Panc1 (cell line): ENCODE data around the gene VASP. TPM values are rescaled to one million over a fixed set of nuclear protein-coding genes. Genes with fewer than 3 reads are reported as not detected.

ENCODE experiments used
- ATAC-seq: fragments of 200-7000 bp; cut with Tn5 transposase; 2 replicates; pipeline ENCODE4 v1.9.1; 2020; ENCODE audit warnings: mild to moderate bottlenecking, moderate library complexity
- BruUV-seq: library from RNA; stranded (reverse); fragments of 400-500 nt; replicated peaks from 2 replicates; lab custom pipeline; 2021; lab: Mats Ljungman, UMichigan
- CTCF ChIA-PET: fragments of 300-600 bp; sonication (Branson Sonifier 250); formaldehyde crosslinking; loops from one replicate; lab custom pipeline; 2022; ENCODE audit warnings: antibody characterized with exemption; lab: Charles Lee
- POLR2A ChIA-PET: fragments of 300-600 bp; sonication (Branson Sonifier 250); formaldehyde crosslinking; loops from one replicate; lab custom pipeline; 2022; ENCODE audit warnings: antibody characterized with exemption; lab: Charles Lee
- DNase-seq: peaks from one replicate; pipeline ENCODE4 v3.0.0-alpha.2; 2010; ENCODE audit warnings: low read depth, low spot score
- H3K27ac ChIP-seq: 2 replicates; pipeline ENCODE4 v1.5.1; 2011; ENCODE audit warnings: mild to moderate bottlenecking, low read length, inconsistent platforms
- H3K27me3 ChIP-seq: fragments of 200-500 bp; sonication (Bioruptor generic); 2 replicates; pipeline ENCODE4 v1.6.0; 2014; ENCODE audit warnings: low read length, inconsistent platforms; ENCODE audit not compliant: control insufficient read depth, insufficient read depth
- H3K36me3 ChIP-seq: fragments of 200-500 bp; sonication (Bioruptor generic); 2 replicates; pipeline ENCODE4 v1.5.1; 2014; ENCODE audit warnings: inconsistent platforms, mild to moderate bottlenecking, low read length, moderate library complexity; ENCODE audit not compliant: control insufficient read depth, insufficient read depth
- H3K4me1 ChIP-seq: 2 replicates; pipeline ENCODE4 v1.5.1; 2011; ENCODE audit warnings: inconsistent platforms, mild to moderate bottlenecking, low read length, moderate library complexity; ENCODE audit not compliant: control insufficient read depth, insufficient read depth
- H3K4me3 ChIP-seq, 2 experiments: 2 replicates each; pipeline ENCODE4 v1.5.1; 2011 to 2012; ENCODE audit warnings: low read depth in 2 of 2, low read length in 2 of 2, mild to moderate bottlenecking in 2 of 2, inconsistent platforms in 1 of 2, moderate library complexity in 1 of 2
- H3K9me3 ChIP-seq: fragments of 200-500 bp; sonication (Bioruptor generic); 2 replicates; pipeline ENCODE4 v1.5.1; 2014; ENCODE audit warnings: low read depth, mild to moderate bottlenecking, inconsistent platforms, low read length, moderate library complexity; ENCODE audit not compliant: control insufficient read depth, insufficient read depth
- POLR2AphosphoS5 ChIP-seq: IDR thresholded peaks from 2 replicates; pipeline ENCODE4 v1.6.1; 2012; ENCODE audit warnings: mild to moderate bottlenecking, low read depth, low read length, moderate library complexity
- REST ChIP-seq, 2 experiments: IDR thresholded peaks; 2 replicates each; pipeline ENCODE4 v1.6.1; 2011 to 2012; ENCODE audit warnings: low read depth in 2 of 2, control low read depth in 1 of 2, low read length in 1 of 2, mild to moderate bottlenecking in 1 of 2, moderate library complexity in 1 of 2; ENCODE audit not compliant: insufficient read depth in 1 of 2
- SIN3A ChIP-seq: IDR thresholded peaks from 2 replicates; pipeline ENCODE4 v1.6.1; 2012; ENCODE audit warnings: low read depth, mild to moderate bottlenecking, low read length, moderate library complexity, borderline replicate concordance; ENCODE audit not compliant: insufficient read depth
- TCF7L2 ChIP-seq: IDR thresholded peaks from 2 replicates; pipeline ENCODE4 v1.6.1; 2011; ENCODE audit warnings: mild to moderate bottlenecking, low read depth, low read length, inconsistent platforms
- in situ Hi-C: cut with HindIII; loops from 2 replicates; pipeline ENCODE4 v1.10.0; 2016; ENCODE audit warnings: low sequenced_read_pairs, low pct_unique_long_range_greater_than_20kb
- intact Hi-C: fragments of 100-400 bp; cut with micrococcal nuclease; formaldehyde crosslinking; loops from one replicate; pipeline ENCODE4 v1.10.0; 2022; ENCODE audit not compliant: unreplicated experiment
- total RNA-seq: library from RNA; stranded (reverse); gene quantifications from one replicate; pipeline ENCODE4 v1.2.1, GENCODE V29; 2021; ENCODE audit not compliant: unreplicated experiment
- TF ChIP-seq, protein P1 (sequence below): fragments of 450-650 bp; IDR thresholded peaks from 2 replicates; pipeline ENCODE4 v1.5.1; 2017; ENCODE audit warnings: mild to moderate bottlenecking

The VASP gene
- total RNA-seq, 1 experiment from 2014 or later = 101 TPM

DNA sequence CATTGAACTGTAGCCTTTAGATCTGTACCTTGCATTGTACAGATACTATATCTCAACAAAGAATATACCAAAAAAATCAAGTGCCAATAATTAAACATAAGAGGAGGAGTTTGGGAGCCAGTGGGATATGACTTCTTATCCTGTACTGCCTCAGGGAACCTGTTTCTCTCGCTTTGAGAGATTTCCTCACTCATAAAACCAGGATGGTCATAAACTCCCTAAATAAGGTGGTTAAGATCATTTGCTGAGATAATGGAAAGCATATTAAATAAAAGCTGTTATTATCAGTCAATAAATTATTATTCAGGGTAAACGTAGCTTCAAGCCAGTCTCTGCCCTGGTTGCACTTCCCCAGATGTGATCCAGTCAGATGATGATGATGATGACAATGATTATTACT lies 60.3 kb downstream of the VASP start:
- intact Hi-C loops = no loop called here

GRCh38 chr19:45568732-45569131 lies 61.5 kb downstream of the VASP start:
- BruUV-seq = no TSS peak
- in situ Hi-C loops (no loop called here), intact Hi-C loops (no loop called here)
- Histone ChIP-seq H3K9me3 (no peaks in the 10 kb centered on the region), H3K27me3 (no peaks in the 10 kb centered on the region), H3K27ac (no peak overlapping the region), H3K36me3 (no peaks in the 10 kb centered on the region), H3K4me3 (no peak overlapping the region), H3K4me1 (peaks cover 6% of the 10 kb centered on the region; the same call in 1 of the 2 replicates)
- ChIA-PET CTCF (no interaction called here), POLR2A (no interaction called here)
- ATAC-seq (no peak), DNase-seq (no peak)
- no peak for TF ChIP-seq REST (IDR thresholded peaks at IDR 0.05; ENCODE audit: insufficient read depth in 1 of 2, low read depth in 2 of 2, low read length in 1 of 2)
- no peak for TF ChIP-seq TCF7L2
- TF ChIP-seq, protein P1, sequence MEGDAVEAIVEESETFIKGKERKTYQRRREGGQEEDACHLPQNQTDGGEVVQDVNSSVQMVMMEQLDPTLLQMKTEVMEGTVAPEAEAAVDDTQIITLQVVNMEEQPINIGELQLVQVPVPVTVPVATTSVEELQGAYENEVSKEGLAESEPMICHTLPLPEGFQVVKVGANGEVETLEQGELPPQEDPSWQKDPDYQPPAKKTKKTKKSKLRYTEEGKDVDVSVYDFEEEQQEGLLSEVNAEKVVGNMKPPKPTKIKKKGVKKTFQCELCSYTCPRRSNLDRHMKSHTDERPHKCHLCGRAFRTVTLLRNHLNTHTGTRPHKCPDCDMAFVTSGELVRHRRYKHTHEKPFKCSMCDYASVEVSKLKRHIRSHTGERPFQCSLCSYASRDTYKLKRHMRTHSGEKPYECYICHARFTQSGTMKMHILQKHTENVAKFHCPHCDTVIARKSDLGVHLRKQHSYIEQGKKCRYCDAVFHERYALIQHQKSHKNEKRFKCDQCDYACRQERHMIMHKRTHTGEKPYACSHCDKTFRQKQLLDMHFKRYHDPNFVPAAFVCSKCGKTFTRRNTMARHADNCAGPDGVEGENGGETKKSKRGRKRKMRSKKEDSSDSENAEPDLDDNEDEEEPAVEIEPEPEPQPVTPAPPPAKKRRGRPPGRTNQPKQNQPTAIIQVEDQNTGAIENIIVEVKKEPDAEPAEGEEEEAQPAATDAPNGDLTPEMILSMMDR = no peak
- no peak for TF ChIP-seq SIN3A
- TF ChIP-seq POLR2AphosphoS5 = no peak

More for the DNA sequence above, 60.3 kb downstream of the VASP start:
- in situ Hi-C loops = no loop called here
- Histone ChIP-seq H3K27ac (no peak overlapping the region), H3K4me1 (peaks cover 6% of the 10 kb centered on the region; the same call in 1 of the 2 replicates), H3K36me3 (no peaks in the 10 kb centered on the region), H3K4me3 (no peak overlapping the region), H3K27me3 (no peaks in the 10 kb centered on the region), H3K9me3 (no peaks in the 10 kb centered on the region)
- no peak for ATAC-seq
- TF ChIP-seq REST (IDR thresholded peaks at IDR 0.05; ENCODE audit: insufficient read depth in 1 of 2, low read depth in 2 of 2, low read length in 1 of 2) (no peak), SIN3A (no peak), TCF7L2 (no peak), POLR2AphosphoS5 (no peak)
- TF ChIP-seq, protein P1 = no peak
- ChIA-PET POLR2A (no interaction called here), CTCF (interaction anchor here (1.4 kb wide), 1 partner anchor 9 kb away, joined by 3 read pairs; no protein-coding TSS in a partner anchor)
- no peak for DNase-seq
- BruUV-seq = no TSS peak
